DND-41 (cell line): ENCODE results near the gene EPB41L4B.

Experiments
- ATAC-seq: fragments of 200-7000 bp; cut with Tn5 transposase; 3 replicates; pipeline ENCODE4 v1.9.1; 2021; ENCODE audit warnings: low read depth; ENCODE audit not compliant: insufficient read depth
- DNase-seq: peaks from one replicate; pipeline ENCODE4 v3.0.0-alpha.2; 2020
- H2AFZ ChIP-seq: 2 replicates; pipeline ENCODE4 v1.6.0; 2012; ENCODE audit warnings: low read depth, low read length
- H3K27ac ChIP-seq: 2 replicates; pipeline ENCODE4 v1.5.1; 2012; ENCODE audit warnings: low read length, inconsistent platforms
- H3K27me3 ChIP-seq: fragments of 200-600 bp; sonication (generic); 2 replicates; pipeline ENCODE4 v1.6.0; 2012; ENCODE audit warnings: low read length, mild to moderate bottlenecking, inconsistent platforms; ENCODE audit not compliant: insufficient read depth, poor library complexity
- H3K36me3 ChIP-seq: 2 replicates; pipeline ENCODE4 v1.5.1; 2012; ENCODE audit warnings: low read length, inconsistent platforms; ENCODE audit not compliant: insufficient read depth
- H3K4me1 ChIP-seq: 2 replicates; pipeline ENCODE4 v1.5.1; 2012; ENCODE audit warnings: mild to moderate bottlenecking, low read length; ENCODE audit not compliant: insufficient read depth
- H3K4me2 ChIP-seq: 2 replicates; pipeline ENCODE4 v1.6.0; 2012; ENCODE audit warnings: mild to moderate bottlenecking, moderate library complexity, low read length, inconsistent platforms; ENCODE audit not compliant: insufficient read depth
- H3K4me3 ChIP-seq, 2 experiments: fragments of 200-600 bp in 1 of 2; shearing (Covaris generic) in 1 of 2; 2 replicates each; pipeline ENCODE4 v1.5.1; 2012 to 2016; ENCODE audit warnings: inconsistent platforms in 2 of 2, low read length in 2 of 2, mild to moderate bottlenecking in 2 of 2, low read depth in 1 of 2, moderate library complexity in 1 of 2
- H3K79me2 ChIP-seq: 2 replicates; pipeline ENCODE4 v1.6.0; 2012; ENCODE audit warnings: low read length, inconsistent platforms; ENCODE audit not compliant: insufficient read depth
- H3K9ac ChIP-seq: 2 replicates; pipeline ENCODE4 v1.6.0; 2012; ENCODE audit warnings: low read depth, mild to moderate bottlenecking, inconsistent platforms, low read length, moderate library complexity
- H3K9me3 ChIP-seq: 2 replicates; pipeline ENCODE4 v1.5.1; 2012; ENCODE audit warnings: low read length, moderate library complexity, mild to moderate bottlenecking, inconsistent platforms; ENCODE audit not compliant: insufficient read depth, severe bottlenecking
- H4K20me1 ChIP-seq: 2 replicates; pipeline ENCODE4 v1.6.0; 2012; ENCODE audit warnings: low read length; ENCODE audit not compliant: insufficient read depth
- EZH2 ChIP-seq: IDR thresholded peaks from 3 replicates; pipeline ENCODE4 v1.6.1; 2012; ENCODE audit warnings: borderline replicate concordance, low read depth, mild to moderate bottlenecking, moderate library complexity, low read length, inconsistent platforms; ENCODE audit not compliant: severe bottlenecking
- TF ChIP-seq, protein P1 (sequence below): IDR thresholded peaks from 2 replicates; pipeline ENCODE4 v1.5.1; 2012; ENCODE audit warnings: borderline replicate concordance, low read length, moderate library complexity, mild to moderate bottlenecking; ENCODE audit not compliant: poor library complexity, severe bottlenecking; ENCODE audit errors: extremely low read depth

EPB41L4B gene

GRCh38 chr9:109205526-109205925 is 115.3 kb downstream of the EPB41L4B start:
- DNase-seq (no peak), ATAC-seq (no peak)
- Histone ChIP-seq H3K4me1 (no peaks in the 10 kb centered on the region), H3K9me3 (no peaks in the 10 kb centered on the region), H4K20me1 (no peaks in the 10 kb centered on the region), H3K27ac (no peak overlapping the region), H3K4me3 (no peak overlapping the region), H3K27me3 (peaks cover 7% of the 10 kb centered on the region), H3K4me2 (no peak overlapping the region), H2AFZ (no peak overlapping the region), H3K9ac (no peak overlapping the region), H3K36me3 (no peaks in the 10 kb centered on the region), H3K79me2 (no peaks in the 10 kb centered on the region)
- TF ChIP-seq, protein P1, sequence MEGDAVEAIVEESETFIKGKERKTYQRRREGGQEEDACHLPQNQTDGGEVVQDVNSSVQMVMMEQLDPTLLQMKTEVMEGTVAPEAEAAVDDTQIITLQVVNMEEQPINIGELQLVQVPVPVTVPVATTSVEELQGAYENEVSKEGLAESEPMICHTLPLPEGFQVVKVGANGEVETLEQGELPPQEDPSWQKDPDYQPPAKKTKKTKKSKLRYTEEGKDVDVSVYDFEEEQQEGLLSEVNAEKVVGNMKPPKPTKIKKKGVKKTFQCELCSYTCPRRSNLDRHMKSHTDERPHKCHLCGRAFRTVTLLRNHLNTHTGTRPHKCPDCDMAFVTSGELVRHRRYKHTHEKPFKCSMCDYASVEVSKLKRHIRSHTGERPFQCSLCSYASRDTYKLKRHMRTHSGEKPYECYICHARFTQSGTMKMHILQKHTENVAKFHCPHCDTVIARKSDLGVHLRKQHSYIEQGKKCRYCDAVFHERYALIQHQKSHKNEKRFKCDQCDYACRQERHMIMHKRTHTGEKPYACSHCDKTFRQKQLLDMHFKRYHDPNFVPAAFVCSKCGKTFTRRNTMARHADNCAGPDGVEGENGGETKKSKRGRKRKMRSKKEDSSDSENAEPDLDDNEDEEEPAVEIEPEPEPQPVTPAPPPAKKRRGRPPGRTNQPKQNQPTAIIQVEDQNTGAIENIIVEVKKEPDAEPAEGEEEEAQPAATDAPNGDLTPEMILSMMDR, result no peak
- TF ChIP-seq EZH2, result no peak

DNA sequence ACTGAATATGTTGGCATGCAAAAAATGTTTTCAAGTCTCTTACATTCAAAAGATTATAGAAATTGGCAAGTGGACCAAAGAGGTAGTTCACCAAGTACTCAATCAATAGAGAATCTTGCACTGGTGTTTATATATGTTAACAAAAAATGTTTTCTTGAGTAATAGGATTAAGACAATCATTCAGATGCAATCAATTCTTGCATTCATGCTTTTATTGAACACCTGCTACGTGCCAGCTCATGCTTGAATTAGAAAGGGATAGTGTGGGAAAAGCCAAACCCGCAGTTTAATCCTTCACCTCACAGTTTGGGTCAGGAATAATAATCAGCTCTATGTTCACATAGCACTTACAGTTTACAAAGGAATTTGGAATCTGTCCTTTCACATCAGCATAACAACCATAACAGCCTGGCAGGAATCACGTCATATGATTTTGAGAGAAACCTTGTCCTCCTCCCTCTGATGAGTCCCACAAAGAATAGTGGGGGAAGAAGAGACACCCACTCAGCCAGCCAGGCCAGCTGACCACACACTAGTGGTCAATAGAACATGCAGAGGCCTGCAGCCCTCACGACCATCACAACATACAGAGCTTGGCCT is 117.0 kb downstream of the EPB41L4B start:
- H4K20me1 ChIP-seq, result no peaks in the 10 kb centered on the region
- H3K9me3 ChIP-seq, result no peaks in the 10 kb centered on the region
- no peak for TF ChIP-seq EZH2
- TF ChIP-seq, protein P1, result no peak
- H3K79me2 ChIP-seq, result no peaks in the 10 kb centered on the region
- H3K9ac ChIP-seq, result no peak overlapping the region
- ATAC-seq (no peak), DNase-seq (no peak)
- peaks cover 7% of the 10 kb centered on the region for H3K27me3 ChIP-seq
- H2AFZ ChIP-seq, result no peak overlapping the region
- H3K4me2 ChIP-seq, result no peak overlapping the region
- H3K36me3 ChIP-seq, result no peaks in the 10 kb centered on the region
- no peak overlapping the region for H3K4me3 ChIP-seq
- H3K27ac ChIP-seq, result no peak overlapping the region
- H3K4me1 ChIP-seq, result no peaks in the 10 kb centered on the region

DNA sequence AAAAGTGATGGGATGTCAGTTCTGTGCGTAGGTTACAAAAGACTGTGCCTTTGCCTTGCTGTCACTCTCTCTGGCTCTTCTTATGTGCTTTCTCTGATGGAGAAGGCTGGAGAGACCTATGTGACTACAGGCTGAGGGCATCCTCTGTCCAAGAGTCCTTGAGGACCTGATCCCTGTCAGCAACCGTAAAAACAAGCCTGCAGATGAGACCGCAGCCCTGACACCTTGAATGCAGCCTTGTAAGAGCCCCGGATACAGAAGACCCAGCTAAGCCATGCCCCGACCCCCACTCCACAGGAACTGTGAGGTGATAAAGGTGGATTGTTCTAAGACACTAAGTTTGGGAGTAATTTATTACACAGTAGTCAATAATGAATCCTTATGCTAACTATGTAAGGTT is 121.2 kb downstream of the EPB41L4B start:
- Histone ChIP-seq H3K9me3 (no peaks in the 10 kb centered on the region), H3K9ac (no peak overlapping the region), H4K20me1 (no peaks in the 10 kb centered on the region), H3K36me3 (no peaks in the 10 kb centered on the region), H3K4me2 (no peak overlapping the region), H3K79me2 (no peaks in the 10 kb centered on the region), H3K27ac (no peak overlapping the region), H3K4me1 (no peaks in the 10 kb centered on the region), H2AFZ (no peak overlapping the region), H3K4me3 (no peak overlapping the region), H3K27me3 (peaks cover under 1% of the 10 kb centered on the region)
- ATAC-seq (no peak), DNase-seq (no peak)
- TF ChIP-seq, protein P1, result no peak
- TF ChIP-seq EZH2, result no peak
